ENCODE data around the gene CCDC51. TPM values are rescaled to one million over a fixed set of nuclear protein-coding genes. Genes with fewer than 3 reads are reported as not detected.

Gene CCDC51
- total and polyA plus RNA-seq, 2 of the 13 experiments (the other 11 are each of a cell fraction or from before 2014, with no cell fraction given), result 18.1 to 29.4 TPM

- TF ChIP-seq KLF6 (CRISPR knock-in tag; IDR thresholded peaks at IDR 0.05) (peak; percentile 85), SRSF9 (IDR thresholded peaks at IDR 0.05; ENCODE audit: borderline replicate concordance, insufficient read depth, low read depth, low read length, poor library complexity, severe bottlenecking) (no peak), CERS6 (CRISPR knock-in tag; IDR thresholded peaks at IDR 0.05) (no peak), MED13 (CRISPR knock-in tag; IDR thresholded peaks at IDR 0.05) (peak; percentile 75; the same call in 1 of the 2 replicates), ATF2 (CRISPR knock-in tag; IDR thresholded peaks at IDR 0.05) (peak; percentile 37; the same call in 1 of the 2 replicates), KDM5A (IDR thresholded peaks at IDR 0.05; ENCODE audit: borderline replicate concordance, low read length) (peak; percentile 96), ZNF780A (CRISPR knock-in tag; IDR thresholded peaks at IDR 0.05) (peak; percentile 81; the same call in 1 of the 2 replicates), THYN1 (CRISPR knock-in tag; IDR thresholded peaks at IDR 0.05; ENCODE audit: borderline replicate concordance, low read depth) (no peak), MEIS1 (CRISPR knock-in tag; IDR thresholded peaks at IDR 0.05; ENCODE audit: borderline replicate concordance) (no peak), ELF1 (CRISPR knock-in tag; IDR thresholded peaks at IDR 0.05) (no peak), MTA1 (CRISPR knock-in tag; IDR thresholded peaks at IDR 0.05; ENCODE audit: borderline replicate concordance) (peak; percentile 51; the same call in 1 of the 2 replicates), ZBTB7B (CRISPR knock-in tag; IDR thresholded peaks at IDR 0.05) (no peak), NFE2L1 (CRISPR knock-in tag; IDR thresholded peaks at IDR 0.05; ENCODE audit: borderline replicate concordance) (no peak; the same call in 1 of the 2 replicates), NBN (conservative IDR thresholded peaks at IDR 0.05) (no peak), RNF2 (conservative IDR thresholded peaks at IDR 0.05; ENCODE audit: low read depth) (peak; percentile 90), POLR2AphosphoS2 (IDR thresholded peaks at IDR 0.05; ENCODE audit: low read depth, low read length) (no peak)
- TF ChIP-seq, protein P1, sequence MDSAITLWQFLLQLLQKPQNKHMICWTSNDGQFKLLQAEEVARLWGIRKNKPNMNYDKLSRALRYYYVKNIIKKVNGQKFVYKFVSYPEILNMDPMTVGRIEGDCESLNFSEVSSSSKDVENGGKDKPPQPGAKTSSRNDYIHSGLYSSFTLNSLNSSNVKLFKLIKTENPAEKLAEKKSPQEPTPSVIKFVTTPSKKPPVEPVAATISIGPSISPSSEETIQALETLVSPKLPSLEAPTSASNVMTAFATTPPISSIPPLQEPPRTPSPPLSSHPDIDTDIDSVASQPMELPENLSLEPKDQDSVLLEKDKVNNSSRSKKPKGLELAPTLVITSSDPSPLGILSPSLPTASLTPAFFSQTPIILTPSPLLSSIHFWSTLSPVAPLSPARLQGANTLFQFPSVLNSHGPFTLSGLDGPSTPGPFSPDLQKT (CRISPR knock-in tag; IDR thresholded peaks at IDR 0.05; ENCODE audit: borderline replicate concordance), result no peak
- TF ChIP-seq, protein P2, sequence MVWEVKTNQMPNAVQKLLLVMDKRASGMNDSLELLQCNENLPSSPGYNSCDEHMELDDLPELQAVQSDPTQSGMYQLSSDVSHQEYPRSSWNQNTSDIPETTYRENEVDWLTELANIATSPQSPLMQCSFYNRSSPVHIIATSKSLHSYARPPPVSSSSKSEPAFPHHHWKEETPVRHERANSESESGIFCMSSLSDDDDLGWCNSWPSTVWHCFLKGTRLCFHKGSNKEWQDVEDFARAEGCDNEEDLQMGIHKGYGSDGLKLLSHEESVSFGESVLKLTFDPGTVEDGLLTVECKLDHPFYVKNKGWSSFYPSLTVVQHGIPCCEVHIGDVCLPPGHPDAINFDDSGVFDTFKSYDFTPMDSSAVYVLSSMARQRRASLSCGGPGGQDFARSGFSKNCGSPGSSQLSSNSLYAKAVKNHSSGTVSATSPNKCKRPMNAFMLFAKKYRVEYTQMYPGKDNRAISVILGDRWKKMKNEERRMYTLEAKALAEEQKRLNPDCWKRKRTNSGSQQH (CRISPR knock-in tag; IDR thresholded peaks at IDR 0.05; ENCODE audit: low read depth), result peak; percentile 90
- TF ChIP-seq, protein P3, sequence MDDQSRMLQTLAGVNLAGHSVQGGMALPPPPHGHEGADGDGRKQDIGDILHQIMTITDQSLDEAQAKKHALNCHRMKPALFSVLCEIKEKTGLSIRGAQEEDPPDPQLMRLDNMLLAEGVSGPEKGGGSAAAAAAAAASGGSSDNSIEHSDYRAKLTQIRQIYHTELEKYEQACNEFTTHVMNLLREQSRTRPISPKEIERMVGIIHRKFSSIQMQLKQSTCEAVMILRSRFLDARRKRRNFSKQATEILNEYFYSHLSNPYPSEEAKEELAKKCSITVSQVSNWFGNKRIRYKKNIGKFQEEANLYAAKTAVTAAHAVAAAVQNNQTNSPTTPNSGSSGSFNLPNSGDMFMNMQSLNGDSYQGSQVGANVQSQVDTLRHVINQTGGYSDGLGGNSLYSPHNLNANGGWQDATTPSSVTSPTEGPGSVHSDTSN (CRISPR knock-in tag; IDR thresholded peaks at IDR 0.05; ENCODE audit: borderline replicate concordance), result no peak
- TF ChIP-seq, protein P4, sequence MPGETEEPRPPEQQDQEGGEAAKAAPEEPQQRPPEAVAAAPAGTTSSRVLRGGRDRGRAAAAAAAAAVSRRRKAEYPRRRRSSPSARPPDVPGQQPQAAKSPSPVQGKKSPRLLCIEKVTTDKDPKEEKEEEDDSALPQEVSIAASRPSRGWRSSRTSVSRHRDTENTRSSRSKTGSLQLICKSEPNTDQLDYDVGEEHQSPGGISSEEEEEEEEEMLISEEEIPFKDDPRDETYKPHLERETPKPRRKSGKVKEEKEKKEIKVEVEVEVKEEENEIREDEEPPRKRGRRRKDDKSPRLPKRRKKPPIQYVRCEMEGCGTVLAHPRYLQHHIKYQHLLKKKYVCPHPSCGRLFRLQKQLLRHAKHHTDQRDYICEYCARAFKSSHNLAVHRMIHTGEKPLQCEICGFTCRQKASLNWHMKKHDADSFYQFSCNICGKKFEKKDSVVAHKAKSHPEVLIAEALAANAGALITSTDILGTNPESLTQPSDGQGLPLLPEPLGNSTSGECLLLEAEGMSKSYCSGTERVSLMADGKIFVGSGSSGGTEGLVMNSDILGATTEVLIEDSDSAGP (CRISPR knock-in tag; IDR thresholded peaks at IDR 0.05; ENCODE audit: borderline replicate concordance), result peak; percentile 74
Measured at GRCh38 chr3:48446425-48447193, 6.7 kb upstream of the CCDC51 start, which contains the start of gene ATRIP (continued).

Data from HepG2 (cell line).